Measurements from ENCODE around the gene STAP2. TPM values are rescaled to one million over a fixed set of nuclear protein-coding genes. Genes with fewer than 3 reads are reported as not detected.

STAP2 gene
- total and polyA plus RNA-seq, 10 of the 15 experiments (the other 5 are each of a cell fraction or from before 2014, with no cell fraction given): 0.84 to 22.4 (median 15.2) TPM

DNA sequence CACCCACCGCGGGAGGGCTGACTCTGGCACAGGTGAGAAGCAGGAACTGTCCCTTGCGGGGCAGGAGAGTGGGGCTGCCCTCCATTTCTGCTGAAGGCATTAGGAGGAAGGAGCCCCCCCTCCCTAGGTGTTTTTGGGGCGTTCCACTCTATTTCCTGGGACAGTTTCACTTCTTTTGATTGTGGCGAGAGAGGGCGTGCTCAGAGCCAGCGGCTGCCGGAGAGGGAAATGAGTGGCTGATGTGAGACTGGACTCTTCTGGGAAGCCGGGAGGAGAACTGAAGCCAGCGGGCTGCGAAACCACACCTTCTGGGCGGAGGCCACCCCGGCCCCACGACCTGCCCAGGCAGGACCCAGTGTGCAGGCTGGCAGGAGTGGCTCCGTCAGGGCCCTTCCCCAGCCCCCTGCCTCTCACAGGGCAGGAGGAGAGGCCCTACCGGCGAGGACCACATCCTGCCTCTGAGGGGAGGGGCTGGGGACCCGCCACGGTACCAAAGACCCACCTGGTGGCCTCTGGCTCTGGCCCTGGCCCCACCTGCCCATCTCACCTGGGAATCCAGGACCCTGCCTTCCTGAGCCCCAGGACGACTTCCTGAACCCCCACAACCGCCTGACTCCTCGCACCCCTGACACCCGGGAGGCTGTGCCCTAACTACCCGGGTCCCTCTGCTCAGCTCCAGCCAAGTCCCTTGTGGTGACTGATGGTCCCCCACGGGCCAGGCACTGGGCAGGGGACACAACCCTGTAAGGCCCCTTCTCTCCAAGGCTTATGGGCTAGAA, 30.7 kb upstream of the STAP2 start:
- Histone ChIP-seq H3K4me1 (ENCODE audit: control insufficient read depth, insufficient read depth, low read length) (peaks cover 55% of the 10 kb centered on the region), H3K9me3 (replicated peaks; ENCODE audit: control insufficient read depth, insufficient read depth, low read length) (no peaks in the 10 kb centered on the region), H3K27me3 (replicated peaks in 1 of 2; ENCODE audit: control insufficient read depth in 2 of 2, insufficient read depth in 2 of 2, low read length in 1 of 2) (no peaks in the 10 kb centered on the region), H3K4me2 (ENCODE audit: control insufficient read depth, insufficient read depth) (peak overlapping the region; percentile 99), H3K27ac (ENCODE audit: control insufficient read depth, insufficient read depth) (peak overlapping the region; percentile 98), H3K9ac (ENCODE audit: control insufficient read depth, insufficient read depth, low read length) (peak overlapping the region; percentile 84), H3K4me3 (peak overlapping the region; percentile 71), H2AFZ (ENCODE audit: control insufficient read depth, low read depth, low read length) (no peak overlapping the region), H3K79me2 (ENCODE audit: control insufficient read depth, insufficient read depth, low read length) (peaks cover 64% of the 10 kb centered on the region), H3K36me3 (ENCODE audit: control insufficient read depth in 2 of 2, insufficient read depth in 2 of 2, low read length in 1 of 2) (peaks cover 14 to 37% of the 10 kb centered on the region in 2 experiments; a peak in 3 of 4 replicates), H4K20me1 (ENCODE audit: control insufficient read depth, insufficient read depth) (no peaks in the 10 kb centered on the region)
- intact Hi-C loops (cut with micrococcal nuclease; ENCODE audit: unreplicated experiment) (loop anchor here (1.0 kb wide), 1 partner anchor 31 kb away; the partner anchor contains the start of gene SH3GL1), in situ Hi-C loops (cut with MboI) (no loop called here)
- ChIA-PET CTCF (interaction anchor here (0.7 to 3.3 kb wide), 12 partner anchors 8 to 115 kb away, joined by 3 to 16 read pairs (median 4); partner anchors contain the start of genes CHAF1A and SH3GL1), SMC1A (ENCODE audit: uncharacterized antibody, unreplicated experiment) (interaction anchor here (0.8 to 1.5 kb wide), 5 partner anchors 11 to 33 kb away, joined by 3 to 5 read pairs (median 5); partner anchors contain the start of genes CHAF1A and SH3GL1), POLR2A (interaction anchor here (0.8 to 2.0 kb wide), 10 partner anchors 11 to 35 kb away, joined by 3 to 11 read pairs (median 4); partner anchors contain the start of genes CHAF1A and MPND), RAD21 (ENCODE audit: unreplicated experiment) (interaction anchor here (0.8 to 1.8 kb wide), 6 partner anchors 11 to 33 kb away, joined by 4 to 10 read pairs (median 5); partner anchors contain the start of genes CHAF1A, MPND and SH3GL1)
- BruUV-seq (replicated peaks): TSS peak; percentile 64
- DNase-seq (ENCODE audit: low read depth, low spot score) (peak; percentile 90), FAIRE-seq (peak; percentile 98), ATAC-seq (peak; percentile 85)
- under 1% methylated on average over 23 of the region's 25 CpGs for WGBS (ENCODE audit: insufficient coverage, insufficient replicate concordance, low lambda C conversion rate, missing lambda C conversion rate)
- TF ChIP-seq IKZF1 (conservative IDR thresholded peaks at IDR 0.05) (peak; percentile 96), NFYA (IDR thresholded peaks at IDR 0.05; ENCODE audit: borderline replicate concordance, low read depth, low read length) (no peak), BCL3 (IDR thresholded peaks at IDR 0.05; ENCODE audit: borderline replicate concordance, insufficient read depth, low read depth, low read length, poor library complexity, severe bottlenecking) (peak; percentile 48), IKZF2 (IDR thresholded peaks at IDR 0.05) (peak; percentile 95 to 96), CREM (IDR thresholded peaks at IDR 0.05; ENCODE audit: low read depth) (peak; percentile 29; the same call in 1 of the 2 replicates), EED (IDR thresholded peaks at IDR 0.05; ENCODE audit: low read depth) (peak; percentile 98), JUND (IDR thresholded peaks at IDR 0.05; ENCODE audit: low read depth, low read length) (no peak), POLR2AphosphoS2 (IDR thresholded peaks at IDR 0.05; ENCODE audit: low read depth, low read length) (0 out of 2 replicates have a peak, but pooled peaks have one; percentile 36), BHLHE40 (IDR thresholded peaks at IDR 0.05; ENCODE audit: borderline replicate concordance in 1 of 2, low read depth in 2 of 2, low read length in 1 of 2) (peak; percentile 60 to 64; a peak in 3 of 4 replicates), CBFB (IDR thresholded peaks at IDR 0.05; ENCODE audit: low read depth) (peak; percentile 54; the same call in 1 of the 2 replicates), EP300 (IDR thresholded peaks at IDR 0.05; ENCODE audit: borderline replicate concordance in 1 of 2, control insufficient read depth in 1 of 2, low read depth in 2 of 2, low read length in 2 of 2) (0 out of 4 replicates have a peak, but pooled peaks of 1 of the 2 experiments have one; percentile 52), ZNF384 (IDR thresholded peaks at IDR 0.05; ENCODE audit: borderline replicate concordance, low read depth, low read length) (peak; percentile 17; the same call in 1 of the 2 replicates), RBBP5 (conservative IDR thresholded peaks at IDR 0.05) (no peak), SRF (IDR thresholded peaks at IDR 0.05; ENCODE audit: low read depth in 2 of 2, low read length in 2 of 2) (no peak), PAX5 (IDR thresholded peaks at IDR 0.05; ENCODE audit: borderline replicate concordance, low read depth, low read length) (peak; percentile 49; the same call in 1 of the 2 replicates), SPI1 (IDR thresholded peaks at IDR 0.05; ENCODE audit: borderline replicate concordance, insufficient read depth, low read depth, low read length) (peak; percentile 61; the same call in 1 of the 2 replicates), CHD2 (IDR thresholded peaks at IDR 0.05; ENCODE audit: borderline replicate concordance, low read depth, low read length) (no peak)
- TF ChIP-seq, protein P1, sequence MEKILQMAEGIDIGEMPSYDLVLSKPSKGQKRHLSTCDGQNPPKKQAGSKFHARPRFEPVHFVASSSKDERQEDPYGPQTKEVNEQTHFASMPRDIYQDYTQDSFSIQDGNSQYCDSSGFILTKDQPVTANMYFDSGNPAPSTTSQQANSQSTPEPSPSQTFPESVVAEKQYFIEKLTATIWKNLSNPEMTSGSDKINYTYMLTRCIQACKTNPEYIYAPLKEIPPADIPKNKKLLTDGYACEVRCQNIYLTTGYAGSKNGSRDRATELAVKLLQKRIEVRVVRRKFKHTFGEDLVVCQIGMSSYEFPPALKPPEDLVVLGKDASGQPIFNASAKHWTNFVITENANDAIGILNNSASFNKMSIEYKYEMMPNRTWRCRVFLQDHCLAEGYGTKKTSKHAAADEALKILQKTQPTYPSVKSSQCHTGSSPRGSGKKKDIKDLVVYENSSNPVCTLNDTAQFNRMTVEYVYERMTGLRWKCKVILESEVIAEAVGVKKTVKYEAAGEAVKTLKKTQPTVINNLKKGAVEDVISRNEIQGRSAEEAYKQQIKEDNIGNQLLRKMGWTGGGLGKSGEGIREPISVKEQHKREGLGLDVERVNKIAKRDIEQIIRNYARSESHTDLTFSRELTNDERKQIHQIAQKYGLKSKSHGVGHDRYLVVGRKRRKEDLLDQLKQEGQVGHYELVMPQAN (conservative IDR thresholded peaks at IDR 0.05): 0 out of 2 replicates have a peak, but pooled peaks have one; percentile 10

Measured in GM12878 (cell line).